GM23338 (cell line): ENCODE measurements around the gene IFNL3. TPM values are rescaled to one million over a fixed set of nuclear protein-coding genes. Genes with fewer than 3 reads are reported as not detected.

Experiments
- ATAC-seq: fragments of 200-7000 bp; cut with Tn5 transposase; 3 replicates; pipeline ENCODE4 v1.9.1; 2020
- DNase-seq: peaks from one replicate; pipeline ENCODE4 v3.0.0-alpha.2; 2015; ENCODE audit warnings: low spot score
- H2AFZ ChIP-seq: fragments of 200-600 bp; sonication (generic); 2 replicates; pipeline ENCODE4 v1.8.0; 2016; ENCODE audit warnings: antibody characterized with exemption, mild to moderate bottlenecking, moderate library complexity
- H3F3A ChIP-seq: fragments of 200-600 bp; sonication (generic); replicated peaks from 2 replicates; pipeline ENCODE4 v1.8.0; 2017; ENCODE audit warnings: antibody characterized with exemption, mixed run types, low read depth
- H3K27ac ChIP-seq: fragments of 200-600 bp; sonication (generic); 2 replicates; pipeline ENCODE4 v1.6.1; 2016; ENCODE audit warnings: low read depth
- H3K27me3 ChIP-seq: fragments of 200-600 bp; sonication (generic); 2 replicates; pipeline ENCODE4 v1.8.0; 2016; ENCODE audit warnings: mild to moderate bottlenecking, mixed run types, moderate library complexity; ENCODE audit not compliant: insufficient read depth
- H3K36me3 ChIP-seq: fragments of 200-600 bp; sonication (generic); 2 replicates; pipeline ENCODE4 v1.8.0; 2016; ENCODE audit warnings: mild to moderate bottlenecking; ENCODE audit not compliant: insufficient read depth
- H3K4me1 ChIP-seq: fragments of 200-600 bp; sonication (generic); 2 replicates; pipeline ENCODE4 v1.8.0; 2016; ENCODE audit warnings: mild to moderate bottlenecking, moderate library complexity; ENCODE audit not compliant: insufficient read depth
- H3K4me2 ChIP-seq: fragments of 200-600 bp; sonication (generic); 2 replicates; pipeline ENCODE4 v1.7.1; 2017; ENCODE audit warnings: mixed run types
- H3K4me3 ChIP-seq: fragments of 200-600 bp; sonication (generic); 2 replicates; pipeline ENCODE4 v1.6.1; 2016; ENCODE audit warnings: mixed run types
- H3K79me2 ChIP-seq: fragments of 200-600 bp; sonication (generic); replicated peaks from 2 replicates; pipeline ENCODE4 v1.8.0; 2017; ENCODE audit warnings: mild to moderate bottlenecking; ENCODE audit not compliant: insufficient read depth
- H3K9me2 ChIP-seq: fragments of 200-600 bp; sonication (generic); 2 replicates; pipeline ENCODE4 v1.8.0; 2017; ENCODE audit not compliant: insufficient read depth
- H4K20me1 ChIP-seq: fragments of 200-600 bp; sonication (generic); replicated peaks from 2 replicates; pipeline ENCODE4 v1.8.0; 2017; ENCODE audit warnings: mild to moderate bottlenecking; ENCODE audit not compliant: insufficient read depth
- H3K27ac Mint-ChIP-seq: 2 replicates; pipeline ENCODE4 v1.8.0; 2020; ENCODE audit warnings: inconsistent platforms, mild to moderate bottlenecking, moderate library complexity, mixed read lengths
- H3K27me3 Mint-ChIP-seq: 3 replicates; pipeline ENCODE4 v1.8.0; 2022; ENCODE audit warnings: low read depth, mild to moderate bottlenecking, moderate library complexity, mixed read lengths, inconsistent platforms; ENCODE audit not compliant: insufficient read depth, poor library complexity
- H3K36me3 Mint-ChIP-seq: 3 replicates; pipeline ENCODE4 v1.8.0; 2021; ENCODE audit warnings: low read depth, mild to moderate bottlenecking, inconsistent platforms, moderate library complexity, mixed read lengths
- H3K4me1 Mint-ChIP-seq: 3 replicates; pipeline ENCODE4 v1.8.0; 2020; ENCODE audit warnings: mild to moderate bottlenecking, inconsistent platforms, mixed read lengths
- H3K4me3 Mint-ChIP-seq: 3 replicates; pipeline ENCODE4 v1.8.0; 2021; ENCODE audit warnings: moderate library complexity, mild to moderate bottlenecking, inconsistent platforms, mixed read lengths
- H3K9me3 Mint-ChIP-seq: 3 replicates; pipeline ENCODE4 v1.8.0; 2020; ENCODE audit warnings: moderate library complexity, mild to moderate bottlenecking, inconsistent platforms, mixed read lengths
- CREB1 ChIP-seq: fragments of 250-450 bp; sonication (Bioruptor Pico); IDR thresholded peaks from 2 replicates; pipeline ENCODE4 v1.5.0; 2020; ENCODE audit warnings: low read depth, mild to moderate bottlenecking, moderate library complexity
- EZH2 ChIP-seq: fragments of 200-600 bp; sonication (generic); IDR thresholded peaks from one replicate; pipeline ENCODE4 v1.8.0; 2017; ENCODE audit warnings: antibody characterized with exemption, mild to moderate bottlenecking, low read depth; ENCODE audit not compliant: unreplicated experiment
- EZH2phosphoT487 ChIP-seq: fragments of 200-600 bp; sonication (generic); IDR thresholded peaks from one replicate; pipeline ENCODE4 v1.8.1; 2018; ENCODE audit warnings: antibody characterized with exemption; ENCODE audit not compliant: unreplicated experiment
- JUNB ChIP-seq: IDR thresholded peaks from one replicate; pipeline ENCODE4 v1.6.1; 2016; ENCODE audit warnings: antibody characterized with exemption; ENCODE audit not compliant: unreplicated experiment
- NANOG ChIP-seq: IDR thresholded peaks from 2 replicates; pipeline ENCODE4 v1.6.1; 2016; ENCODE audit warnings: antibody characterized with exemption, borderline replicate concordance
- POLR2AphosphoS5 ChIP-seq: IDR thresholded peaks from 2 replicates; pipeline ENCODE4 v1.6.1; 2016; ENCODE audit warnings: antibody characterized with exemption, low read depth
- STAT1 ChIP-seq: IDR thresholded peaks from one replicate; pipeline ENCODE4 v1.6.1; 2016; ENCODE audit warnings: antibody characterized with exemption; ENCODE audit not compliant: unreplicated experiment
- ZNF114 ChIP-seq: fragments of 250-450 bp; sonication (Bioruptor Pico); IDR thresholded peaks from 2 replicates; pipeline ENCODE4 v1.5.0; 2020; ENCODE audit warnings: mild to moderate bottlenecking, moderate library complexity
- ZNF331 ChIP-seq: fragments of 250-450 bp; sonication (Bioruptor Pico); IDR thresholded peaks from 2 replicates; pipeline ENCODE4 v1.5.0; 2020; ENCODE audit warnings: low read depth, mild to moderate bottlenecking, moderate library complexity
- polyA plus RNA-seq: library from polyadenylated mRNA; unstranded; fragments of >200 nt; fragmentation: Nextera tagmentation; extraction: Ambion mirVana; gene quantifications from 2 replicates; pipeline ENCODE4 v1.2.1, GENCODE V29; 2016
- total RNA-seq: library from RNA; depleted of rRNA; stranded (reverse); fragments of >200 nt; shearing (Covaris generic); gene quantifications from 2 replicates; pipeline ENCODE4 v1.2.3, GENCODE V29; 2014
- TF ChIP-seq, protein P1 (sequence below): IDR thresholded peaks from 2 replicates; pipeline ENCODE4 v1.6.1; 2016; ENCODE audit warnings: antibody characterized with exemption
- TF ChIP-seq, protein P2 (sequence below): fragments of 250-450 bp; sonication (Bioruptor Pico); IDR thresholded peaks from 2 replicates; pipeline ENCODE4 v1.5.0; 2020; ENCODE audit warnings: mild to moderate bottlenecking, moderate library complexity
- TF ChIP-seq, protein P3 (sequence below), 2 experiments: fragments of 200-600 bp in 1 of 2; sonication (generic) in 1 of 2; conservative IDR thresholded peaks; 2 replicates each; pipeline versions ENCODE4 v1.5.1 to v1.6.1; 2016 to 2017; ENCODE audit warnings: antibody characterized with exemption in 2 of 2, low read depth in 2 of 2, mild to moderate bottlenecking in 2 of 2, moderate library complexity in 1 of 2
- TF ChIP-seq, protein P4 (sequence below): IDR thresholded peaks from one replicate; pipeline ENCODE4 v1.6.1; 2018; ENCODE audit warnings: antibody characterized with exemption; ENCODE audit not compliant: unreplicated experiment

The IFNL3 gene
- total and polyA plus RNA-seq, 2 experiments from 2014 or later = not detected

DNA sequence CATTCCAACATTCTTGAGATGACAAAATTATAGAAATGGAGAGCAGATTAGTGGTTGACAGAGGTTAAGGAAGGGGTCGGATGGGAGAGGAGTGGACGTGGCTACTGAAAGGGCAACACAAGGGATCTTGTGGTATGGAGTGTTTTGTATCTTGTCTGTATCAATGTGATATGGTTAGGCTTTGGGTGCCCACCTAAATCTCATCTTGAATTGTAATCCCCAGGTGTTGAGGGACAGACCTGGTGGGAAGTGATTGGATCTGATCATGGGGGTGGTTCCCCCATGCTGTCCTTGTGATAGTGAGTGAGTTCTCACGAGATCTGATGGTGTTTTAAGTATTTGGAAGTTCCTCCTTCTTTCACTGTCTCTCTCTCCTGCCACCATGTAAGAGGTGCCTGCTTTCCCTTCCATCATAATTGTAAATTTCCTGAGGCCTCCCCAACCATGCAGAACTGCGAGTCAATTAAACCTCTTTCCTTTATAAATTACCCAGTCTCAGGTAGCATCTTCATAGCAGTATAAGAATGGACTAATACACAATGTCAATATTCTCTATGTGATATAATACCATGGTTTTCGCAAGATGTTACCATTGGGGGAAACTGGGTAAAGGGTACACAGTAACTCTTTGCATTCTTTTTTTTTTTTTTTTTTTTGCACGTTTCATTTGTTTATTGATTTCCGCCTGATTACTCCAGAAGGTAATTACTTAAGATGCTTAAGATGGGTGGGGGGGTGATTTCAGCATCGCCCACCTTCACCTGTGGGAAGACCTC lies 8.8 kb upstream of the IFNL3 start:
- Histone ChIP-seq H3K4me3 (no peak overlapping the region), H3K27me3 (peaks cover 46% of the 10 kb centered on the region), H3K4me1 (no peaks in the 10 kb centered on the region), H3K79me2 (no peaks in the 10 kb centered on the region), H2AFZ (no peak overlapping the region), H3F3A (no peaks in the 10 kb centered on the region), H4K20me1 (peaks cover 2% of the 10 kb centered on the region; the same call in 1 of the 2 replicates), H3K4me2 (no peak overlapping the region), H3K9me2 (no peaks in the 10 kb centered on the region), H3K36me3 (no peaks in the 10 kb centered on the region), H3K27ac (no peak overlapping the region)
- H3K9me3 Mint-ChIP-seq = no peaks in the 10 kb centered on the region; the same call in 1 of the 3 replicates
- ATAC-seq (no peak), DNase-seq (no peak)
- no peaks in the 10 kb centered on the region for H3K36me3 Mint-ChIP-seq
- H3K4me3 Mint-ChIP-seq = no peak overlapping the region; the same call in 2 of the 3 replicates
- no peaks in the 10 kb centered on the region; the same call in 2 of the 3 replicates for H3K4me1 Mint-ChIP-seq
- H3K27ac Mint-ChIP-seq = no peak overlapping the region
- TF ChIP-seq, protein P1, sequence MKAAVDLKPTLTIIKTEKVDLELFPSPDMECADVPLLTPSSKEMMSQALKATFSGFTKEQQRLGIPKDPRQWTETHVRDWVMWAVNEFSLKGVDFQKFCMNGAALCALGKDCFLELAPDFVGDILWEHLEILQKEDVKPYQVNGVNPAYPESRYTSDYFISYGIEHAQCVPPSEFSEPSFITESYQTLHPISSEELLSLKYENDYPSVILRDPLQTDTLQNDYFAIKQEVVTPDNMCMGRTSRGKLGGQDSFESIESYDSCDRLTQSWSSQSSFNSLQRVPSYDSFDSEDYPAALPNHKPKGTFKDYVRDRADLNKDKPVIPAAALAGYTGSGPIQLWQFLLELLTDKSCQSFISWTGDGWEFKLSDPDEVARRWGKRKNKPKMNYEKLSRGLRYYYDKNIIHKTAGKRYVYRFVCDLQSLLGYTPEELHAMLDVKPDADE = no peak
- TF ChIP-seq JUNB (no peak), CREB1 (CRISPR knock-in tag) (no peak), EZH2 (no peak), POLR2AphosphoS5 (no peak), ZNF114 (no peak), ZNF331 (CRISPR knock-in tag) (no peak), NANOG (no peak), EZH2phosphoT487 (no peak), STAT1 (no peak)
- TF ChIP-seq, protein P2, sequence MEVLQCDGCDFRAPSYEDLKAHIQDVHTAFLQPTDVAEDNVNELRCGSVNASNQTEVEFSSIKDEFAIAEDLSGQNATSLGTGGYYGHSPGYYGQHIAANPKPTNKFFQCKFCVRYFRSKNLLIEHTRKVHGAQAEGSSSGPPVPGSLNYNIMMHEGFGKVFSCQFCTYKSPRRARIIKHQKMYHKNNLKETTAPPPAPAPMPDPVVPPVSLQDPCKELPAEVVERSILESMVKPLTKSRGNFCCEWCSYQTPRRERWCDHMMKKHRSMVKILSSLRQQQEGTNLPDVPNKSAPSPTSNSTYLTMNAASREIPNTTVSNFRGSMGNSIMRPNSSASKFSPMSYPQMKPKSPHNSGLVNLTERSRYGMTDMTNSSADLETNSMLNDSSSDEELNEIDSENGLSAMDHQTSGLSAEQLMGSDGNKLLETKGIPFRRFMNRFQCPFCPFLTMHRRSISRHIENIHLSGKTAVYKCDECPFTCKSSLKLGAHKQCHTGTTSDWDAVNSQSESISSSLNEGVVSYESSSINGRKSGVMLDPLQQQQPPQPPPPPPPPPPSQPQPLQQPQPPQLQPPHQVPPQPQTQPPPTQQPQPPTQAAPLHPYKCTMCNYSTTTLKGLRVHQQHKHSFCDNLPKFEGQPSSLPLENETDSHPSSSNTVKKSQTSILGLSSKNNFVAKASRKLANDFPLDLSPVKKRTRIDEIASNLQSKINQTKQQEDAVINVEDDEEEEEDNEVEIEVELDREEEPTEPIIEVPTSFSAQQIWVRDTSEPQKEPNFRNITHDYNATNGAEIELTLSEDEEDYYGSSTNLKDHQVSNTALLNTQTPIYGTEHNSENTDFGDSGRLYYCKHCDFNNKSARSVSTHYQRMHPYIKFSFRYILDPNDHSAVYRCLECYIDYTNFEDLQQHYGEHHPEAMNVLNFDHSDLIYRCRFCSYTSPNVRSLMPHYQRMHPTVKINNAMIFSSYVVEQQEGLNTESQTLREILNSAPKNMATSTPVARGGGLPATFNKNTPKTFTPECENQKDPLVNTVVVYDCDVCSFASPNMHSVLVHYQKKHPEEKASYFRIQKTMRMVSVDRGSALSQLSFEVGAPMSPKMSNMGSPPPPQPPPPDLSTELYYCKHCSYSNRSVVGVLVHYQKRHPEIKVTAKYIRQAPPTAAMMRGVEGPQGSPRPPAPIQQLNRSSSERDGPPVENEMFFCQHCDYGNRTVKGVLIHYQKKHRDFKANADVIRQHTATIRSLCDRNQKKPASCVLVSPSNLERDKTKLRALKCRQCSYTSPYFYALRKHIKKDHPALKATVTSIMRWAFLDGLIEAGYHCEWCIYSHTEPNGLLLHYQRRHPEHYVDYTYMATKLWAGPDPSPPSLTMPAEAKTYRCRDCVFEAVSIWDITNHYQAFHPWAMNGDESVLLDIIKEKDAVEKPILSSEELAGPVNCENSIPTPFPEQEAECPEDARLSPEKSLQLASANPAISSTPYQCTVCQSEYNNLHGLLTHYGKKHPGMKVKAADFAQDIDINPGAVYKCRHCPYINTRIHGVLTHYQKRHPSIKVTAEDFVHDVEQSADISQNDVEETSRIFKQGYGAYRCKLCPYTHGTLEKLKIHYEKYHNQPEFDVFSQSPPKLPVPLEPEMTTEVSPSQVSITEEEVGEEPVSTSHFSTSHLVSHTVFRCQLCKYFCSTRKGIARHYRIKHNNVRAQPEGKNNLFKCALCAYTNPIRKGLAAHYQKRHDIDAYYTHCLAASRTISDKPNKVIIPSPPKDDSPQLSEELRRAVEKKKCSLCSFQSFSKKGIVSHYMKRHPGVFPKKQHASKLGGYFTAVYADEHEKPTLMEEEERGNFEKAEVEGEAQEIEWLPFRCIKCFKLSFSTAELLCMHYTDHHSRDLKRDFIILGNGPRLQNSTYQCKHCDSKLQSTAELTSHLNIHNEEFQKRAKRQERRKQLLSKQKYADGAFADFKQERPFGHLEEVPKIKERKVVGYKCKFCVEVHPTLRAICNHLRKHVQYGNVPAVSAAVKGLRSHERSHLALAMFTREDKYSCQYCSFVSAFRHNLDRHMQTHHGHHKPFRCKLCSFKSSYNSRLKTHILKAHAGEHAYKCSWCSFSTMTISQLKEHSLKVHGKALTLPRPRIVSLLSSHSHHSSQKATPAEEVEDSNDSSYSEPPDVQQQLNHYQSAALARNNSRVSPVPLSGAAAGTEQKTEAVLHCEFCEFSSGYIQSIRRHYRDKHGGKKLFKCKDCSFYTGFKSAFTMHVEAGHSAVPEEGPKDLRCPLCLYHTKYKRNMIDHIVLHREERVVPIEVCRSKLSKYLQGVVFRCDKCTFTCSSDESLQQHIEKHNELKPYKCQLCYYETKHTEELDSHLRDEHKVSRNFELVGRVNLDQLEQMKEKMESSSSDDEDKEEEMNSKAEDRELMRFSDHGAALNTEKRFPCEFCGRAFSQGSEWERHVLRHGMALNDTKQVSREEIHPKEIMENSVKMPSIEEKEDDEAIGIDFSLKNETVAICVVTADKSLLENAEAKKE = no peak
- TF ChIP-seq, protein P3, sequence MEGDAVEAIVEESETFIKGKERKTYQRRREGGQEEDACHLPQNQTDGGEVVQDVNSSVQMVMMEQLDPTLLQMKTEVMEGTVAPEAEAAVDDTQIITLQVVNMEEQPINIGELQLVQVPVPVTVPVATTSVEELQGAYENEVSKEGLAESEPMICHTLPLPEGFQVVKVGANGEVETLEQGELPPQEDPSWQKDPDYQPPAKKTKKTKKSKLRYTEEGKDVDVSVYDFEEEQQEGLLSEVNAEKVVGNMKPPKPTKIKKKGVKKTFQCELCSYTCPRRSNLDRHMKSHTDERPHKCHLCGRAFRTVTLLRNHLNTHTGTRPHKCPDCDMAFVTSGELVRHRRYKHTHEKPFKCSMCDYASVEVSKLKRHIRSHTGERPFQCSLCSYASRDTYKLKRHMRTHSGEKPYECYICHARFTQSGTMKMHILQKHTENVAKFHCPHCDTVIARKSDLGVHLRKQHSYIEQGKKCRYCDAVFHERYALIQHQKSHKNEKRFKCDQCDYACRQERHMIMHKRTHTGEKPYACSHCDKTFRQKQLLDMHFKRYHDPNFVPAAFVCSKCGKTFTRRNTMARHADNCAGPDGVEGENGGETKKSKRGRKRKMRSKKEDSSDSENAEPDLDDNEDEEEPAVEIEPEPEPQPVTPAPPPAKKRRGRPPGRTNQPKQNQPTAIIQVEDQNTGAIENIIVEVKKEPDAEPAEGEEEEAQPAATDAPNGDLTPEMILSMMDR (conservative IDR thresholded peaks at IDR 0.05; ENCODE audit: low read depth in 2 of 2) = no peak
- TF ChIP-seq, protein P4, sequence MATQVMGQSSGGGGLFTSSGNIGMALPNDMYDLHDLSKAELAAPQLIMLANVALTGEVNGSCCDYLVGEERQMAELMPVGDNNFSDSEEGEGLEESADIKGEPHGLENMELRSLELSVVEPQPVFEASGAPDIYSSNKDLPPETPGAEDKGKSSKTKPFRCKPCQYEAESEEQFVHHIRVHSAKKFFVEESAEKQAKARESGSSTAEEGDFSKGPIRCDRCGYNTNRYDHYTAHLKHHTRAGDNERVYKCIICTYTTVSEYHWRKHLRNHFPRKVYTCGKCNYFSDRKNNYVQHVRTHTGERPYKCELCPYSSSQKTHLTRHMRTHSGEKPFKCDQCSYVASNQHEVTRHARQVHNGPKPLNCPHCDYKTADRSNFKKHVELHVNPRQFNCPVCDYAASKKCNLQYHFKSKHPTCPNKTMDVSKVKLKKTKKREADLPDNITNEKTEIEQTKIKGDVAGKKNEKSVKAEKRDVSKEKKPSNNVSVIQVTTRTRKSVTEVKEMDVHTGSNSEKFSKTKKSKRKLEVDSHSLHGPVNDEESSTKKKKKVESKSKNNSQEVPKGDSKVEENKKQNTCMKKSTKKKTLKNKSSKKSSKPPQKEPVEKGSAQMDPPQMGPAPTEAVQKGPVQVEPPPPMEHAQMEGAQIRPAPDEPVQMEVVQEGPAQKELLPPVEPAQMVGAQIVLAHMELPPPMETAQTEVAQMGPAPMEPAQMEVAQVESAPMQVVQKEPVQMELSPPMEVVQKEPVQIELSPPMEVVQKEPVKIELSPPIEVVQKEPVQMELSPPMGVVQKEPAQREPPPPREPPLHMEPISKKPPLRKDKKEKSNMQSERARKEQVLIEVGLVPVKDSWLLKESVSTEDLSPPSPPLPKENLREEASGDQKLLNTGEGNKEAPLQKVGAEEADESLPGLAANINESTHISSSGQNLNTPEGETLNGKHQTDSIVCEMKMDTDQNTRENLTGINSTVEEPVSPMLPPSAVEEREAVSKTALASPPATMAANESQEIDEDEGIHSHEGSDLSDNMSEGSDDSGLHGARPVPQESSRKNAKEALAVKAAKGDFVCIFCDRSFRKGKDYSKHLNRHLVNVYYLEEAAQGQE = no peak
- peaks cover 40% of the 10 kb centered on the region for H3K27me3 Mint-ChIP-seq
